ENCODE measurements around the gene COQ9. TPM values are rescaled to one million over a fixed set of nuclear protein-coding genes. Genes with fewer than 3 reads are reported as not detected.
A peak's percentile ranks its signal among the peaks of the same experiment; 100 is the strongest.
"Not testable (repeated sequence)": the region's sequence is repeated elsewhere in the genome, so short reads cannot be mapped to it uniquely, and the experiment has no call there.

The COQ9 gene
- total RNA-seq, 2 donors from 2014 or later, result 14.2 to 15.3 TPM

- no peak for DNase-seq
- H3K9me3 ChIP-seq (ENCODE audit: control insufficient read depth, low read length, poor library complexity, severe bottlenecking), result no peaks in the 10 kb centered on the region
- no peaks in the 10 kb centered on the region for H3K27me3 Mint-ChIP-seq
- H3K27ac Mint-ChIP-seq, result no peak overlapping the region
- H3K4me3 Mint-ChIP-seq, result no peak overlapping the region
- no peak for ATAC-seq
- peaks cover 7% of the 10 kb centered on the region for H3K36me3 Mint-ChIP-seq (ENCODE audit: low read depth)
- H3K4me1 Mint-ChIP-seq, result peaks cover 3% of the 10 kb centered on the region
These were observed 11.4 kb upstream of the COQ9 start for GRCh38 chr16:57435838-57436237.

GRCh38 chr16:57439947-57440346 lies 7.3 kb upstream of the COQ9 start:
- H3K9me3 ChIP-seq (ENCODE audit: control insufficient read depth, low read length, poor library complexity, severe bottlenecking); H3K27me3 Mint-ChIP-seq; H3K4me1 Mint-ChIP-seq; ATAC-seq; H3K4me3 Mint-ChIP-seq; DNase-seq; H3K36me3 Mint-ChIP-seq (ENCODE audit: low read depth); H3K27ac Mint-ChIP-seq: not testable (repeated sequence)

GRCh38 chr16:57440551-57440950 lies 6.7 kb upstream of the COQ9 start:
- H3K27ac Mint-ChIP-seq; H3K9me3 ChIP-seq (ENCODE audit: control insufficient read depth, low read length, poor library complexity, severe bottlenecking); H3K36me3 Mint-ChIP-seq (ENCODE audit: low read depth): not testable (repeated sequence)

GRCh38 chr16:57444711-57445110 lies 2.6 kb upstream of the COQ9 start:
- peaks cover 14% of the 10 kb centered on the region for H3K4me1 Mint-ChIP-seq
- no peaks in the 10 kb centered on the region for H3K36me3 Mint-ChIP-seq (ENCODE audit: low read depth)
- H3K9me3 ChIP-seq (ENCODE audit: control insufficient read depth, low read length, poor library complexity, severe bottlenecking), result no peaks in the 10 kb centered on the region
- no peak overlapping the region for H3K4me3 Mint-ChIP-seq
- no peak for ATAC-seq
- no peaks in the 10 kb centered on the region for H3K27me3 Mint-ChIP-seq
- no peak overlapping the region for H3K27ac Mint-ChIP-seq
- DNase-seq, result no peak

More at GRCh38 chr16:57440551-57440950, 6.7 kb upstream of the COQ9 start:
- H3K27me3 Mint-ChIP-seq, DNase-seq, H3K4me3 Mint-ChIP-seq, H3K4me1 Mint-ChIP-seq, ATAC-seq: not testable (repeated sequence)

- no peaks in the 10 kb centered on the region for H3K27me3 Mint-ChIP-seq
- H3K4me1 Mint-ChIP-seq, result peaks cover 14% of the 10 kb centered on the region
- H3K9me3 ChIP-seq (ENCODE audit: control insufficient read depth, low read length, poor library complexity, severe bottlenecking), result no peaks in the 10 kb centered on the region
- H3K27ac Mint-ChIP-seq, result no peak overlapping the region
- H3K36me3 Mint-ChIP-seq (ENCODE audit: low read depth), result no peaks in the 10 kb centered on the region
- DNase-seq, result no peak
- no peak overlapping the region for H3K4me3 Mint-ChIP-seq
- no peak for ATAC-seq
These were observed 1.8 kb upstream of the COQ9 start for GRCh38 chr16:57445510-57445909.

GRCh38 chr16:57446531-57447185 lies 621 bp upstream of the COQ9 start:
- Mint-ChIP-seq H3K36me3 (ENCODE audit: low read depth) (no peaks in the 10 kb centered on the region), H3K27me3 (no peaks in the 10 kb centered on the region), H3K27ac (peak overlapping the region; percentile 81), H3K4me1 (peaks cover 14% of the 10 kb centered on the region), H3K4me3 (peak overlapping the region; percentile 93)
- H3K9me3 ChIP-seq (ENCODE audit: control insufficient read depth, low read length, poor library complexity, severe bottlenecking), result no peaks in the 10 kb centered on the region
- DNase-seq (no peak), ATAC-seq (peak; percentile 18)

- H3K36me3 Mint-ChIP-seq (ENCODE audit: low read depth), result peaks cover 7% of the 10 kb centered on the region
- no peak for ATAC-seq
These were observed 4.7 kb downstream of the COQ9 start for GRCh38 chr16:57452021-57452420.

GRCh38 chr16:57462209-57462977 lies 15.1 kb downstream of the COQ9 start, which contains the start of gene POLR2C:
TSS of gene POLR2C (plus strand) at chr16:57462679. CDS start at chr16:57462725, 46 bp downstream.
- Mint-ChIP-seq H3K36me3 (ENCODE audit: low read depth) (peaks cover 11% of the 10 kb centered on the region), H3K27me3 (no peaks in the 10 kb centered on the region)

More at GRCh38 chr16:57452021-57452420, 4.7 kb downstream of the COQ9 start:
- Mint-ChIP-seq H3K4me1 (peaks cover 8% of the 10 kb centered on the region), H3K27me3 (no peaks in the 10 kb centered on the region), H3K27ac (no peak overlapping the region), H3K4me3 (no peak overlapping the region)
- DNase-seq, result no peak
- H3K9me3 ChIP-seq (ENCODE audit: control insufficient read depth, low read length, poor library complexity, severe bottlenecking), result no peaks in the 10 kb centered on the region

GRCh38 chr16:57462978-57463362 lies 15.7 kb downstream of the COQ9 start:
- peak overlapping the region; percentile 100 for H3K4me3 Mint-ChIP-seq
- DNase-seq (no peak), ATAC-seq (no peak)
- no peaks in the 10 kb centered on the region for H3K27me3 Mint-ChIP-seq
- peaks cover 11% of the 10 kb centered on the region for H3K36me3 Mint-ChIP-seq (ENCODE audit: low read depth)
- H3K4me1 Mint-ChIP-seq, result peaks cover 26% of the 10 kb centered on the region
- no peaks in the 10 kb centered on the region for H3K9me3 ChIP-seq (ENCODE audit: control insufficient read depth, low read length, poor library complexity, severe bottlenecking)
- H3K27ac Mint-ChIP-seq, result peak overlapping the region; percentile 98

More at GRCh38 chr16:57462209-57462977, 15.1 kb downstream of the COQ9 start, which contains the start of gene POLR2C:
- ATAC-seq (peak; percentile 97), DNase-seq (peak; percentile 86 to 96 (median 90))
- Mint-ChIP-seq H3K4me3 (peak within 1 kb of the TSS; percentile 100), H3K4me1 (peaks cover 26% of the 10 kb centered on the region), H3K27ac (peak within 1 kb of the TSS; percentile 98)
- no peaks in the 10 kb centered on the region for H3K9me3 ChIP-seq (ENCODE audit: control insufficient read depth, low read length, poor library complexity, severe bottlenecking)

- DNase-seq (no peak), ATAC-seq (no peak)
- no peaks in the 10 kb centered on the region for H3K9me3 ChIP-seq (ENCODE audit: control insufficient read depth, low read length, poor library complexity, severe bottlenecking)
- H3K27me3 Mint-ChIP-seq, result no peaks in the 10 kb centered on the region
- peak overlapping the region; percentile 25 for H3K4me3 Mint-ChIP-seq
- H3K36me3 Mint-ChIP-seq (ENCODE audit: low read depth), result peaks cover 11% of the 10 kb centered on the region
- no peak overlapping the region for H3K27ac Mint-ChIP-seq
- H3K4me1 Mint-ChIP-seq, result peaks cover 28% of the 10 kb centered on the region
These were observed 17.2 kb downstream of the COQ9 start for GRCh38 chr16:57464523-57464922.

- no peaks in the 10 kb centered on the region for H3K9me3 ChIP-seq (ENCODE audit: control insufficient read depth, low read length, poor library complexity, severe bottlenecking)
- Mint-ChIP-seq H3K27me3 (no peaks in the 10 kb centered on the region), H3K4me3 (no peak overlapping the region), H3K4me1 (peaks cover 23% of the 10 kb centered on the region), H3K27ac (peak overlapping the region; percentile 73), H3K36me3 (ENCODE audit: low read depth) (peaks cover 8% of the 10 kb centered on the region)
- DNase-seq (no peak), ATAC-seq (no peak)
These were observed 21.1 kb downstream of the COQ9 start for GRCh38 chr16:57468346-57468745.

GRCh38 chr16:57469046-57469445 lies 21.8 kb downstream of the COQ9 start:
- peaks cover 8% of the 10 kb centered on the region for H3K36me3 Mint-ChIP-seq (ENCODE audit: low read depth)
- H3K9me3 ChIP-seq (ENCODE audit: control insufficient read depth, low read length, poor library complexity, severe bottlenecking), result no peaks in the 10 kb centered on the region
- DNase-seq, result no peak
- peaks cover 19% of the 10 kb centered on the region for H3K4me1 Mint-ChIP-seq
- H3K27me3 Mint-ChIP-seq, result no peaks in the 10 kb centered on the region
- no peak overlapping the region for H3K4me3 Mint-ChIP-seq
- H3K27ac Mint-ChIP-seq, result no peak overlapping the region
- ATAC-seq, result no peak

- DNase-seq (no peak), ATAC-seq (no peak)
- no peak overlapping the region for H3K4me3 Mint-ChIP-seq
- H3K4me1 Mint-ChIP-seq, result peaks cover 12% of the 10 kb centered on the region
- peaks cover 6% of the 10 kb centered on the region for H3K36me3 Mint-ChIP-seq (ENCODE audit: low read depth)
- H3K27me3 Mint-ChIP-seq, result no peaks in the 10 kb centered on the region
- no peak overlapping the region for H3K27ac Mint-ChIP-seq
- H3K9me3 ChIP-seq (ENCODE audit: control insufficient read depth, low read length, poor library complexity, severe bottlenecking), result no peaks in the 10 kb centered on the region
These were observed 22.7 kb downstream of the COQ9 start for GRCh38 chr16:57469917-57470470.
